Peyer's patch (tissue), 4 donors: ENCODE data around the gene BCAS3. TPM values are rescaled to one million over a fixed set of nuclear protein-coding genes. Genes with fewer than 3 reads are reported as not detected.

Experiments
- DNase-seq, 3 donors: peaks; one replicate each; pipeline ENCODE4 v3.0.0-alpha.2; 2017 to 2019
- H3K27ac ChIP-seq, 4 donors: fragments of 200-600 bp; sonication (generic); one replicate each; pipeline ENCODE4 v1.5.1; 2016 to 2019
- H3K27me3 ChIP-seq, 2 donors: fragments of 200-600 bp; sonication (generic); one replicate each; pipeline ENCODE4 v1.5.1; 2019
- H3K36me3 ChIP-seq, 3 donors: fragments of 200-600 bp; sonication (generic); one replicate each; pipeline ENCODE4 v1.5.1; 2016 to 2019
- H3K4me1 ChIP-seq, 4 donors: fragments of 200-600 bp; sonication (generic); one replicate each; pipeline ENCODE4 v1.5.1; 2016 to 2019
- H3K4me3 ChIP-seq, 4 donors: fragments of 200-600 bp; sonication (generic); 1 replicate in 3 of 4; 2 replicates in 1 of 4; pipeline ENCODE4 v1.5.1; 2016 to 2019; ENCODE audit warnings: mild to moderate bottlenecking in 1 of 4
- H3K9me3 ChIP-seq, 4 donors: fragments of 200-600 bp; sonication (generic); one replicate each; pipeline ENCODE4 v1.5.1; 2016 to 2019; ENCODE audit warnings: mild to moderate bottlenecking in 1 of 4
- CTCF ChIP-seq, 6 experiments: fragments of 450-650 bp in 4 of 6; fragments of 200-600 bp in 2 of 6; sonication (generic) in 1 of 6; IDR thresholded peaks; one replicate each; pipeline ENCODE4 v1.5.1; 2017 to 2019; ENCODE audit warnings: antibody characterized with exemption in 6 of 6, mild to moderate bottlenecking in 3 of 6, moderate library complexity in 1 of 6
- POLR2A ChIP-seq, 2 donors: fragments of 450-650 bp; IDR thresholded peaks; one replicate each; pipeline ENCODE4 v1.5.1; 2017; ENCODE audit warnings: antibody characterized with exemption in 2 of 2, mild to moderate bottlenecking in 2 of 2, moderate library complexity in 2 of 2
- total RNA-seq, 4 donors: library from RNA; depleted of rRNA; stranded (reverse); fragments of >200 nt; gene quantifications; one replicate each; pipeline ENCODE4 v1.1.0, GENCODE V29; 2016

Gene BCAS3
- total RNA-seq, 4 donors from 2014 or later = 25.7 to 109 (median 57.1) TPM

- DNase-seq = no peak
- peaks cover 0 to 6% (median 2%) of the 10 kb centered on the region in 4 donors for H3K4me1 ChIP-seq
- H3K9me3 ChIP-seq = no peaks in the 10 kb centered on the region
- TF ChIP-seq CTCF (IDR thresholded peaks at IDR 0.05) (no peak), POLR2A (IDR thresholded peaks at IDR 0.05) (no peak)
- no peak overlapping the region for H3K4me3 ChIP-seq
- H3K27ac ChIP-seq = peak overlapping the region in 2 of 4 donors; percentile 48 to 50
- H3K27me3 ChIP-seq = no peaks in the 10 kb centered on the region
- H3K36me3 ChIP-seq = no peaks in the 10 kb centered on the region
Measured at GRCh38 chr17:61136296-61136695, 458.6 kb downstream of the BCAS3 start.

GRCh38 chr17:61139219-61139618, 461.6 kb downstream of the BCAS3 start:
- no peak overlapping the region for H3K4me3 ChIP-seq
- no peaks in the 10 kb centered on the region for H3K36me3 ChIP-seq
- no peaks in the 10 kb centered on the region for H3K9me3 ChIP-seq
- H3K27ac ChIP-seq = peak overlapping the region in 1 of 4 donors; percentile 57
- H3K4me1 ChIP-seq = peaks cover 0 to 6% (median 2%) of the 10 kb centered on the region in 4 donors
- DNase-seq = peak in 2 of 3 donors; percentile 81 to 82
- H3K27me3 ChIP-seq = no peaks in the 10 kb centered on the region
- TF ChIP-seq POLR2A (IDR thresholded peaks at IDR 0.05) = no peak
- no peak for TF ChIP-seq CTCF (IDR thresholded peaks at IDR 0.05)

- H3K27me3 ChIP-seq = no peaks in the 10 kb centered on the region
- no peaks in the 10 kb centered on the region for H3K36me3 ChIP-seq
- TF ChIP-seq CTCF (IDR thresholded peaks at IDR 0.05) = no peak
- TF ChIP-seq POLR2A (IDR thresholded peaks at IDR 0.05) = no peak
- no peak overlapping the region for H3K27ac ChIP-seq
- DNase-seq = no peak
- no peak overlapping the region for H3K4me3 ChIP-seq
- no peaks in the 10 kb centered on the region for H3K9me3 ChIP-seq
- peaks cover 0 to 6% (median 5%) of the 10 kb centered on the region in 4 donors for H3K4me1 ChIP-seq
Measured at GRCh38 chr17:61140081-61140786, 462.6 kb downstream of the BCAS3 start.

- no peak for TF ChIP-seq CTCF (IDR thresholded peaks at IDR 0.05)
- no peak for TF ChIP-seq POLR2A (IDR thresholded peaks at IDR 0.05)
- DNase-seq = no peak
- H3K36me3 ChIP-seq = no peaks in the 10 kb centered on the region
- no peak overlapping the region for H3K27ac ChIP-seq
- no peak overlapping the region for H3K4me3 ChIP-seq
- peaks cover 0 to 8% (median 5%) of the 10 kb centered on the region in 4 donors for H3K4me1 ChIP-seq
- no peaks in the 10 kb centered on the region for H3K9me3 ChIP-seq
- H3K27me3 ChIP-seq = no peaks in the 10 kb centered on the region
Measured at GRCh38 chr17:61143026-61143425, 465.4 kb downstream of the BCAS3 start.

- Histone ChIP-seq H3K27me3 (no peaks in the 10 kb centered on the region), H3K27ac (peak overlapping the region in 1 of 4 donors; percentile 48), H3K4me1 (peaks cover 0 to 8% (median 2%) of the 10 kb centered on the region in 4 donors), H3K36me3 (no peaks in the 10 kb centered on the region), H3K9me3 (no peaks in the 10 kb centered on the region), H3K4me3 (no peak overlapping the region)
- TF ChIP-seq CTCF (IDR thresholded peaks at IDR 0.05) = no peak
- no peak for TF ChIP-seq POLR2A (IDR thresholded peaks at IDR 0.05)
- no peak for DNase-seq
Measured at GRCh38 chr17:61144137-61144536, 466.5 kb downstream of the BCAS3 start.
